ENCODE data around the gene MSX1.

DNA sequence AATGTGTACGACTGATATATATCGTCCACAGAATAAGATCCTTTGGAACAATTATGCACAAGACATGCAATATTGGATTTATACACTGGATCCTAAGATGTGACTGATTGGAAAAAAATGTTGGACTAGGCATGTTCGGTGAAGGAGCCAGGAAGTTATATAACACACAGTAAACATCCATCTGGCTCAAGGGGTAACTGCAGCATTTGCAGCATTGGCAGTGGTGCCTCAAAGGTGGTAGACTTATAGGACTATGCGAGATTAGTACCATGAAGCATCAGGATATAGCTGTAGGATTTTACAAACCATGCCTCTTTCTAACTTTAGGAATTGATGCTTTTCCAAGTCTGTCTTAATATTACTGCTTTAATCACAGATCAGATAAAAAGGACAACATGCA is 34.3 kb downstream of the MSX1 start:
- TF ChIP-seq JUNB (IDR thresholded peaks at IDR 0.05), result no peak
- TF ChIP-seq, protein P1, sequence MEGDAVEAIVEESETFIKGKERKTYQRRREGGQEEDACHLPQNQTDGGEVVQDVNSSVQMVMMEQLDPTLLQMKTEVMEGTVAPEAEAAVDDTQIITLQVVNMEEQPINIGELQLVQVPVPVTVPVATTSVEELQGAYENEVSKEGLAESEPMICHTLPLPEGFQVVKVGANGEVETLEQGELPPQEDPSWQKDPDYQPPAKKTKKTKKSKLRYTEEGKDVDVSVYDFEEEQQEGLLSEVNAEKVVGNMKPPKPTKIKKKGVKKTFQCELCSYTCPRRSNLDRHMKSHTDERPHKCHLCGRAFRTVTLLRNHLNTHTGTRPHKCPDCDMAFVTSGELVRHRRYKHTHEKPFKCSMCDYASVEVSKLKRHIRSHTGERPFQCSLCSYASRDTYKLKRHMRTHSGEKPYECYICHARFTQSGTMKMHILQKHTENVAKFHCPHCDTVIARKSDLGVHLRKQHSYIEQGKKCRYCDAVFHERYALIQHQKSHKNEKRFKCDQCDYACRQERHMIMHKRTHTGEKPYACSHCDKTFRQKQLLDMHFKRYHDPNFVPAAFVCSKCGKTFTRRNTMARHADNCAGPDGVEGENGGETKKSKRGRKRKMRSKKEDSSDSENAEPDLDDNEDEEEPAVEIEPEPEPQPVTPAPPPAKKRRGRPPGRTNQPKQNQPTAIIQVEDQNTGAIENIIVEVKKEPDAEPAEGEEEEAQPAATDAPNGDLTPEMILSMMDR (IDR thresholded peaks at IDR 0.05), result no peak
- TF ChIP-seq POLR2A (IDR thresholded peaks at IDR 0.05; ENCODE audit: low read length), result no peak
- TF ChIP-seq CEBPB (IDR thresholded peaks at IDR 0.05), result no peak
- no peak for TF ChIP-seq CBX8 (IDR thresholded peaks at IDR 0.05)
- TF ChIP-seq RAD21 (conservative IDR thresholded peaks at IDR 0.05 in 1 of 2, IDR thresholded peaks at IDR 0.05 in 1 of 2), result no peak
- no peak for TF ChIP-seq BHLHE40 (IDR thresholded peaks at IDR 0.05; ENCODE audit: low read depth, low read length)
- TF ChIP-seq JUN (IDR thresholded peaks at IDR 0.05), result no peak
- no peak for TF ChIP-seq SMC3 (IDR thresholded peaks at IDR 0.05)
- TF ChIP-seq, protein P2, sequence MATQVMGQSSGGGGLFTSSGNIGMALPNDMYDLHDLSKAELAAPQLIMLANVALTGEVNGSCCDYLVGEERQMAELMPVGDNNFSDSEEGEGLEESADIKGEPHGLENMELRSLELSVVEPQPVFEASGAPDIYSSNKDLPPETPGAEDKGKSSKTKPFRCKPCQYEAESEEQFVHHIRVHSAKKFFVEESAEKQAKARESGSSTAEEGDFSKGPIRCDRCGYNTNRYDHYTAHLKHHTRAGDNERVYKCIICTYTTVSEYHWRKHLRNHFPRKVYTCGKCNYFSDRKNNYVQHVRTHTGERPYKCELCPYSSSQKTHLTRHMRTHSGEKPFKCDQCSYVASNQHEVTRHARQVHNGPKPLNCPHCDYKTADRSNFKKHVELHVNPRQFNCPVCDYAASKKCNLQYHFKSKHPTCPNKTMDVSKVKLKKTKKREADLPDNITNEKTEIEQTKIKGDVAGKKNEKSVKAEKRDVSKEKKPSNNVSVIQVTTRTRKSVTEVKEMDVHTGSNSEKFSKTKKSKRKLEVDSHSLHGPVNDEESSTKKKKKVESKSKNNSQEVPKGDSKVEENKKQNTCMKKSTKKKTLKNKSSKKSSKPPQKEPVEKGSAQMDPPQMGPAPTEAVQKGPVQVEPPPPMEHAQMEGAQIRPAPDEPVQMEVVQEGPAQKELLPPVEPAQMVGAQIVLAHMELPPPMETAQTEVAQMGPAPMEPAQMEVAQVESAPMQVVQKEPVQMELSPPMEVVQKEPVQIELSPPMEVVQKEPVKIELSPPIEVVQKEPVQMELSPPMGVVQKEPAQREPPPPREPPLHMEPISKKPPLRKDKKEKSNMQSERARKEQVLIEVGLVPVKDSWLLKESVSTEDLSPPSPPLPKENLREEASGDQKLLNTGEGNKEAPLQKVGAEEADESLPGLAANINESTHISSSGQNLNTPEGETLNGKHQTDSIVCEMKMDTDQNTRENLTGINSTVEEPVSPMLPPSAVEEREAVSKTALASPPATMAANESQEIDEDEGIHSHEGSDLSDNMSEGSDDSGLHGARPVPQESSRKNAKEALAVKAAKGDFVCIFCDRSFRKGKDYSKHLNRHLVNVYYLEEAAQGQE (IDR thresholded peaks at IDR 0.05), result no peak
- TF ChIP-seq, protein P3, sequence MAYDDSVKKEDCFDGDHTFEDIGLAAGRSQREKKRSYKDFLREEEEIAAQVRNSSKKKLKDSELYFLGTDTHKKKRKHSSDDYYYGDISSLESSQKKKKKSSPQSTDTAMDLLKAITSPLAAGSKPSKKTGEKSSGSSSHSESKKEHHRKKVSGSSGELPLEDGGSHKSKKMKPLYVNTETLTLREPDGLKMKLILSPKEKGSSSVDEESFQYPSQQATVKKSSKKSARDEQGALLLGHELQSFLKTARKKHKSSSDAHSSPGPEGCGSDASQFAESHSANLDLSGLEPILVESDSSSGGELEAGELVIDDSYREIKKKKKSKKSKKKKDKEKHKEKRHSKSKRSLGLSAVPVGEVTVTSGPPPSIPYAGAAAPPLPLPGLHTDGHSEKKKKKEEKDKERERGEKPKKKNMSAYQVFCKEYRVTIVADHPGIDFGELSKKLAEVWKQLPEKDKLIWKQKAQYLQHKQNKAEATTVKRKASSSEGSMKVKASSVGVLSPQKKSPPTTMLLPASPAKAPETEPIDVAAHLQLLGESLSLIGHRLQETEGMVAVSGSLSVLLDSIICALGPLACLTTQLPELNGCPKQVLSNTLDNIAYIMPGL (CRISPR knock-in tag; IDR thresholded peaks at IDR 0.05; ENCODE audit: borderline replicate concordance), result no peak

Measured in A549 (cell line).